SK-N-MC (cell line): Measurements from ENCODE around the gene CD72.

Experiments
- EZH2 ChIP-seq: fragments of 200-600 bp; sonication (generic); IDR thresholded peaks from one replicate; pipeline ENCODE4 v1.6.1; 2017; ENCODE audit warnings: antibody characterized with exemption
- POLR2AphosphoS5 ChIP-seq: IDR thresholded peaks from 2 replicates; pipeline ENCODE4 v1.6.1; 2012; ENCODE audit warnings: mild to moderate bottlenecking, low read depth, low read length, borderline replicate concordance

DNA sequence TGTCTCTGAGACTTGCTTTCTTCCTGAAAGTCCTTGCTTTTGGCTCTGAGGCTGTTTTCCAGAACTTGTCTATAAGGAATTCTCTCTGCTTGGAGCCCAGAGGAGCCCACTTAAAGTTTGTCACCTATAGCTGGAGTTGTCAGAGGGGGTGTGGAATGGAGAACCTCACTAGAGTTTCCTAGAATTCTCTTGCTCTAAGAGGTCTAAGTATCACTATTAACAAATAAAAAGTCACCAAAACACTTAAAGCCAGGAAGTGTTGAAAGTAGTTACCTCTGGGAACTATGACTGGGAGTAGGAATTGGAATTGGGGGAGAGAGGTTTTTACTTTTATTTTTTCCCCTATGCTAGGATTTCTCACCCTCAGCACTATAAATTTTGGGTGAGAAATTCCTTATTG is 17.5 kb upstream of the CD72 start:
- TF ChIP-seq EZH2 (no peak), POLR2AphosphoS5 (no peak)
